GM12892 (cell line): Measurements from ENCODE around the gene LRP1-AS.

Experiments used
- DNase-seq: peaks from one replicate; pipeline ENCODE4 v3.0.0; 2011; ENCODE audit not compliant: insufficient read length
- FAIRE-seq: peaks from 2 replicates; lab custom pipeline; 2011; peaks lifted over from hg19 to GRCh38; lab: Jason Lieb, UNC
- POLR2A ChIP-seq: IDR thresholded peaks from 2 replicates; pipeline ENCODE4 v1.6.1; 2011; ENCODE audit warnings: low read depth, low read length, control low read depth
- POLR2AphosphoS5 ChIP-seq: IDR thresholded peaks from 2 replicates; pipeline ENCODE4 v1.6.1; 2011; ENCODE audit warnings: low read depth, low read length, control low read depth
- TAF1 ChIP-seq: IDR thresholded peaks from 2 replicates; pipeline ENCODE4 v1.6.1; 2011; ENCODE audit warnings: low read depth, mild to moderate bottlenecking, control low read depth, low read length, borderline replicate concordance

The LRP1-AS gene

DNA sequence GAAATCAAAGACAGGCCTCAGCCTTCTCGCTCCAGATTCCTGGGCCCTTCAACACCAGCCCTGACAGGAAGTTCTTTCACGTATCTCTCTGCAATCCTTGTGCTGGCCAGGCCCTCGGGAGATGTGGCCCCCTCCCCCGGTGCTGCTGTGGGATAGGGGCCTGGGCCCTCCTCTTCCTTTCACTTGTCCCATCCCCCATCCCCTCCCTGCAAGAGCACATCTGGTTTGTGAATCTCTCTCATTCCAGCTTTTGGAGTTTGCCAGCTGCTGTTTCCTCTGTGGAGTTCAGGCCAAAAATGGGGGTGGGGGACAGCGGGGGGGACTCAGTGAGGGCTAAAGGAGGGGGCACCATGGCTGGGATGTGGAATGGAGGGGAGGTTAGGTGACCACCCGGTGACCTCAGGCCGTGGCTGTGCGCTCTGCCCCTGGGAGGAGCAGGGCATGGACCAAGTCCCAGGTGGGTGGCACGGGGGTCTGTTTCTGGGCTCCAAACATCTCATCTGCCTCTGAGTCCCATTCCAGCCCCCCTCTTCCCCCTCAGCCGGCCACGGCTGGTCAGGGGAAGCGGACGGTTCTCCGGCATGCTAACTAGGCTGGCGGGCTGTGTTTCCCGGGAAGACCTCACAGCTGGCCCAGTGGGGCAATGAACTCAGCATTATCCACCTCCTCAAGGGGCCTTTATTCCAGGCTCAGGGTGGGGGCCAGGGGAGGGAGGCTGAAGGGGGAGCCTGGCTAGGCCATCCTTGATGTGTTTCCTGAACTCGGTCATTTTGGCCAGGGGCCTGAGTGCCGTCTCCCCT lies 11.7 kb downstream of the LRP1-AS start:
- FAIRE-seq = no peak
- DNase-seq = no peak
- TF ChIP-seq POLR2AphosphoS5 (no peak), POLR2A (no peak), TAF1 (no peak)

DNA sequence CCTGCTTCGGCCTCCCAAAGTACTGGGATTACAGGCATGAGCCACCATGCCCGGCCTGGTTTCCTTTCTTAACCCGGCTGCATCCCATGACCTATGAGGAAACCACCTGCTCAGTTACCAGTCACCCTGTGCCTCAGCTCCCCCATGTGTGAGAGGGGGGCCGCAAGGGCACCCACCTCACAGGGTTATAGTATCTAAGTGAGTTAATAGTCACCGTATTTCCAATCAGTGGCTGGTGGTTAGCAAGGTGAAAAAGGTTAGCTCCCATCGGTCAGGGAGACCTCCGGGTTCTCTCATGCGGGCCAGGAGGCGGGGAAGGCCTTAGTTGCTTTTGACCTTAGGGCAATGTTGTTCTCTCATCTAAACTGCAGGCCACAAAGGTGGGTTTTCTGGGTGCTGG lies 12.5 kb downstream of the LRP1-AS start:
- DNase-seq = no peak
- no peak for FAIRE-seq

DNA sequence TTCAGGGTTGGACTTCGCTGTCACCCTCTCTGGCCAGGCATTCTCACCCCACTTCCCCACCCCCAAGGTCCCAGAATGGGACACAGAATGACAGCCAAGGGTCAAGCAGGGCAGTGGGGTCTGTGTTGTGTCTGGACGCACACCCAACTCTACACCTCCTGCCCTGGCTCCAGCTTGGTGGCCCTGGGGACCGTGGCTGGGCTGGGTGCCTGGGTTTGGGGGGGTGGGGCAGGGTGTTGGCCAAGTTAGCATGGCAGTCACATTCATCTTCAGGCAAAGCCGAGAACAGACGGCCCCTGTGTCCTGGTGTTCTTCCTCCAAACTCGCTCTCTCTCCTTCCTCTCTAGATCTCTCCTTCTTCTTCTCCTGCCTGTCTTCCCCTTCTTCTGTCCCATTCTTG lies 13.5 kb downstream of the LRP1-AS start:
- no peak for TF ChIP-seq POLR2A
- DNase-seq (no peak), FAIRE-seq (no peak)

More for the DNA sequence above, 12.5 kb downstream of the LRP1-AS start:
- no peak for TF ChIP-seq POLR2A
- TF ChIP-seq TAF1 = no peak
- TF ChIP-seq POLR2AphosphoS5 = no peak

DNA sequence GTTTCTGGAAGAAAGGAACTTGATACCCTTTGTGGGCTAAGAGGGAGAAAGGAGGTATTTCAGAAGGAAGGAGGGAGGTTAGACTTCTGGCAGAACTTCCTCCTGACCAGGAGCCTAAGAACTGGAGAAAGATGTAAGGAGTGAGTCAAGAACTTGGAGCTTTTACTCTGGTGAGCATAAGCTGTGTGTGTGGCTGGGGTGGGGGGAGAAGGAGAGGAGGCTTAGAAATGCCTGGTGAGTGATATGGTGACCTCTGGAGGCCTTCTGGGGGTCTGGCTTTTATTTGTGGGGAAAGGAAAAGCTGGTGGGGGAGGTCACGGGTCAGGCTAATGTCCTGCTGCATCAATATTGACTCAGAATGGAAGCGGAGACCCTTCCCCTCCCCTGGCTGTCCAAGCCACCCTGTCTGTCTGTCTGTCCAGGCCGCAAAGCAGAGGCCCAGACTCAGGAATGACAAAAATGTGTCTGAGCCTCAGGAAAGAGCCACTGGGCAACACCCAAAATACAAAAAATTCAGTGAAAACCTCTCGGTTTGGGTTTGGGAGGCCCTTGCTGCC lies 14.3 kb downstream of the LRP1-AS start:
- TF ChIP-seq POLR2AphosphoS5 (no peak), POLR2A (no peak), TAF1 (no peak)
- FAIRE-seq (no peak), DNase-seq (no peak)

DNA sequence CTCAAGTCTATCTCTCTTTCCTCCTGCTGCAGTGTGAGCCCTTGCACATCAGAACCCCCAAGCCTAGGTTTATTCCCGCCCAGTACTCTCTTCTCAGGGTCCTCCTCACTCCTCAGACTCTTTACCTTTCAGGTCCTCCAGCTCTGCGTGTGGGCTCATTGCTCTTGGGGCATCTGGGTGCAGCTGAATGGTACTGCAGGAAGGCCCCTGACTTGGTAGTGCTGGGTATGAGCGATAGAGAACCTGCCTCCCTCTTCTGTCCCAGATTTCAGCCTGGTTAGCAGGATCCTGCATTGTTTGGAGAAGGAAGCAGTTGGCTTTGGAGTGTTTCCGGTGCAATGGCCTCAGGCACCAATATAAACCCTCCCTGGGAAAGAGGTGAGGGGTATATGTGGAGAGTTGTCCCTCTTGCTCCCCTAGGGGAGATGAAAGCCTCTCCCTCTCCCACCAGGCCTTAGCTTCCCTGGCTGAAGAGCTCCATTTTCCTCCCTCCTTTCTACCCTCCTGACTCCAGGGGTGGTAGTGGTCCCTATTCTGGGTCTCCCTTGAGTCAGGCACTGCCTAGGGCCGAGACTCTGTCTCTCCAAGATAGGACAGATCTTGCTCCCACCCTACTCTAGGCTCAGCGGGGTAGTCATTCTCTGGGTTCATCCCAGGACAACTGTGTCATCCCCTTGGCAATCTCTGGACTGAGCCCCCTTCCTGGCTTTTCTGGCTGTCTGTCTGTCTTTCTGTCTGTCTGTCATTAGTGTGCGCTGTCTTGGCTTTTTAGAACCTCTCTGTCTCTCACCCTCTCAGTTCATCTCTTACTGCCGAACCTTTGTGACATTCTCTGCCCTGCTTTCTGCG lies 15.3 kb downstream of the LRP1-AS start:
- TF ChIP-seq TAF1 (no peak), POLR2A (no peak), POLR2AphosphoS5 (no peak)
- FAIRE-seq = no peak
- DNase-seq = no peak

DNA sequence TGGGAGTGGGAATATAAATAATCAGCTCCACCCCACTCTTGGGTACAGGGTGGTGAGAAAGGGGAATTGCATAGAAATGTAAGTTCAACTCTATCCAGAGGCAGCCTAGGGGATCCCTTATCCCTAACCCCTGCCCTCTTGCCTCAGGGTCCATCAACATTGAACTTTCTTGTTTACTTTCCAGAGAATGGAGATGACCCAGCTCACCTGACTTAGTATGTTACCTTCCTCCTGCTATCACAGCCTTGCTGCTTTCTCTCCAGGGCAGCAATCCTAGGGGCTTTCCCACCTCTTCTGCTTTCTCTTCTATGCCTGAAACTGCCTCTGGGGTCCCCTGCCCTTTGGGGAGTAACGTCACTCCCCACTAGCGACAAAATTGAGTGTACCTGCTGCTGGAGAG lies 16.5 kb downstream of the LRP1-AS start:
- TF ChIP-seq TAF1 (no peak), POLR2AphosphoS5 (no peak), POLR2A (no peak)
- FAIRE-seq (no peak), DNase-seq (no peak)

DNA sequence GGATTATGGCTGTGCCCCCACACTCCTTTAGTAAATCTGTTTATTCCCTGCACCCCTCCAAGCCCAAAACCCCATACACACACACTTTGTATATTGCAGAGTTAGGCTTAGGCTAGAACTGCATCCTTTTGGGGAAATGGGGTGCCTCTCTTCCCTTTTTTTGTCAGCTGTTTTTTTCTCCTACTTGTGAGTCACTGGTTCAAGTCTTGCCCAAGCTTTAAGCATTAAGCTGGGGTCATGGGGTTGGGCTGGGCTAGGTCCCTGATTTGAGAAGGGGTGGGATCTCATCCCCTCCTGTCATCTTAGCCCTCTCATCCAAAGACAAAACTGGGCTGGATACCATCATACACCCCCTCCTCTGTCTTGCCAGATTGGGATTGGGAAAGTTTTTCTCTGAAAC lies 17.5 kb downstream of the LRP1-AS start:
- FAIRE-seq = no peak
- DNase-seq = no peak
- TF ChIP-seq POLR2A = no peak

DNA sequence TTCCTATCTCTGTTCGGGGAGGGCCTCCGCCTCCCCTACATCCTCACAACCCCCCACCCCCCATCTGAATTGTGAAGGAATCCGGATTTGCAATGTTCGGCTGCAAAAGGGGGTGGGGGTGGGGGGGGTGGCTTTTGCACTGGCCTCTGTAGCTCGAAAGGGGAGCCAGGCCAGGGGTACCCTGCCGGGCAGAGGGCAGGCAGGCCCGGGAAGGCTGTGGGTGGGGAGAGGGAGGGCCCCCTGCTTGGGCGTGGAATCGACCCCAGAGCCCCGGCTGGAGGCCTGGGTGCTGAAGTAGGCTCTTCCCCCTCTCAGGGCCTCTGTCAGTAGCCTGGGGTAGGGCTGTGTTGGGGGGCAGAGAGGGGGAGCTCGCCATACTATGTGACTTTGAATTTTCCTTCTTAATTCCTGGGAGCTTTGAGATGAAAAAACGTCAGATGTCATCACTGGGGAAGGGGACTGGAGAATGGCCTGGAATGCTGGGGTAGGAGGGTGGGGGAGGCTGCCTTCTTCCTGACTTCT lies 18.0 kb downstream of the LRP1-AS start:
- DNase-seq (no peak), FAIRE-seq (no peak)
- TF ChIP-seq POLR2AphosphoS5 (no peak), TAF1 (no peak), POLR2A (no peak)

DNA sequence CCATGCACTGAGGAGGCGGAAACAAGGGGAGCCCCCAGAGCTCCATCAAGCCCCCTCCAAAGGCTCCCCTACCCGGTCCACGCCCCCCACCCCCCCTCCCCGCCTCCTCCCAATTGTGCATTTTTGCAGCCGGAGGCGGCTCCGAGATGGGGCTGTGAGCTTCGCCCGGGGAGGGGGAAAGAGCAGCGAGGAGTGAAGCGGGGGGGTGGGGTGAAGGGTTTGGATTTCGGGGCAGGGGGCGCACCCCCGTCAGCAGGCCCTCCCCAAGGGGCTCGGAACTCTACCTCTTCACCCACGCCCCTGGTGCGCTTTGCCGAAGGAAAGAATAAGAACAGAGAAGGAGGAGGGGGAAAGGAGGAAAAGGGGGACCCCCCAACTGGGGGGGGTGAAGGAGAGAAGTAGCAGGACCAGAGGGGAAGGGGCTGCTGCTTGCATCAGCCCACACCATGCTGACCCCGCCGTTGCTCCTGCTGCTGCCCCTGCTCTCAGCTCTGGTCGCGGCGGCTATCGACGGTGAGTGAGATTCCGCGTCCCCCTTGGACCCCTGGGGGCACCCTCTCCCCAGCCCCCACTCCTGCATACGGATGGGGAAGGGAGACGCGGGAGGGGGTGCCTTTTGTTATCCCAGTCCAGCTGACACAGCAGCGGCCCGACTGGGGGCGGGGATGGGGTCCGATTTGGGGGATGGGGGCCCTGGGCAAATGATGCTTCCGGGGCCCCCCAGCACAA lies 18.7 kb downstream of the LRP1-AS start:
- no peak for DNase-seq
- no peak for FAIRE-seq
- TF ChIP-seq POLR2AphosphoS5 (no peak), TAF1 (no peak), POLR2A (no peak)

DNA sequence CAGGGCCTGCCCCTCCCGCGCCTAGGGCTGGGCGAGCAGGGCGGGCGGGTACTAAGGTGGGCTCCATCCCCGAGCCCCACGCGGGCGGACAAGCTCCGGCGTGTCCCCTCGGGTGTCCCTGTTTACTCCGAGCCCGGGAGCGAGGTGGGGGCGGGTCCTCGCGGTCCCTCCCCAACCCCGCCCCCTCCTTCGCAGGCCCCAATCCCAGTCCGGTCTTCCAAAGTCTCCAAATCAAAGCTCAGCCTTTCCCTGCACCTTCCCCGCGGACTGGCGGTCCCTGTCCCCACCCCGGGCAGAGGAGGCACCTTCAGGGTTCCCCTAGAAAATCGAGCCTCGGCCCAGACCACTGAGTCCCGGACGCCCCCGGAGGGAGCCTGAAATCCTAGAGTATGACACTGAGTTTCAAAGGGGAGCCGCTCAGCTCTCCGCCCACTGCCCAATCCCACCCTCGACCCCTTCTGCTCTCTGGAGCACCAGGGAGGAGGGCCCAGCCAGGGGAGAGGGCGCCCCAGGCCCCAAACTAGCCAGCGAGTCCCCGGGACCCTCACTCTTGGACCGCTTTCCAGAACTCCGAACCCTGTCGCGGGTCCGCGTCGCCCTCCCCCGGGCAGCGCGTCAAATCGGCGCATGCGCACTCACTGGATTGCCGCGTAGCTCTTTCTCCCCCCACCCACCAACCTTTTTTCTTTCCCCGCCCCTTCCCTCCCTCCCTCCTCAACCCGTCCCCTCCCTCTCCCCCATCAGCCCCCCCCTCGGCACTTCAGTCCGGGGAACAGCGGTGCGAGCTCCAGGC lies 19.5 kb downstream of the LRP1-AS start, which contains the start of gene LRP1:
LRP1 (plus strand) TSS at position 758 of the 793 bp plus-strand sequence. CDS start 482 bp downstream, outside the sequence.
- FAIRE-seq (peak; percentile 56), DNase-seq (peak; percentile 61)
- TF ChIP-seq POLR2AphosphoS5 (no peak), POLR2A (no peak), TAF1 (no peak)
